Activated CD4-positive, alpha-beta T cell treated with anti-CD3 and anti-CD28 coated beads, Interleukin-2, amount 50 U/mL, for 4 hours (primary cell): ENCODE data around the gene NDST1.
"Not testable (repeated sequence)": the region's sequence is repeated elsewhere in the genome, so short reads cannot be mapped to it uniquely, and the experiment has no call there.

Experiments used
- DNase-seq, 2 experiments: peaks; one replicate each; pipeline ENCODE4 v3.0.0-alpha.2; 2020

NDST1 gene

GRCh38 chr5:150508828-150509227 is 897 bp downstream of the NDST1 start:
- DNase-seq: no peak

- DNase-seq: no peak
These were observed 2.1 kb downstream of the NDST1 start for GRCh38 chr5:150509992-150510391.

GRCh38 chr5:150510460-150511263 is 2.7 kb downstream of the NDST1 start:
- no peak for DNase-seq

- no peak for DNase-seq
These were observed 3.8 kb downstream of the NDST1 start for GRCh38 chr5:150511578-150512367.

GRCh38 chr5:150512368-150512747 is 4.4 kb downstream of the NDST1 start:
- DNase-seq: no peak

DNA sequence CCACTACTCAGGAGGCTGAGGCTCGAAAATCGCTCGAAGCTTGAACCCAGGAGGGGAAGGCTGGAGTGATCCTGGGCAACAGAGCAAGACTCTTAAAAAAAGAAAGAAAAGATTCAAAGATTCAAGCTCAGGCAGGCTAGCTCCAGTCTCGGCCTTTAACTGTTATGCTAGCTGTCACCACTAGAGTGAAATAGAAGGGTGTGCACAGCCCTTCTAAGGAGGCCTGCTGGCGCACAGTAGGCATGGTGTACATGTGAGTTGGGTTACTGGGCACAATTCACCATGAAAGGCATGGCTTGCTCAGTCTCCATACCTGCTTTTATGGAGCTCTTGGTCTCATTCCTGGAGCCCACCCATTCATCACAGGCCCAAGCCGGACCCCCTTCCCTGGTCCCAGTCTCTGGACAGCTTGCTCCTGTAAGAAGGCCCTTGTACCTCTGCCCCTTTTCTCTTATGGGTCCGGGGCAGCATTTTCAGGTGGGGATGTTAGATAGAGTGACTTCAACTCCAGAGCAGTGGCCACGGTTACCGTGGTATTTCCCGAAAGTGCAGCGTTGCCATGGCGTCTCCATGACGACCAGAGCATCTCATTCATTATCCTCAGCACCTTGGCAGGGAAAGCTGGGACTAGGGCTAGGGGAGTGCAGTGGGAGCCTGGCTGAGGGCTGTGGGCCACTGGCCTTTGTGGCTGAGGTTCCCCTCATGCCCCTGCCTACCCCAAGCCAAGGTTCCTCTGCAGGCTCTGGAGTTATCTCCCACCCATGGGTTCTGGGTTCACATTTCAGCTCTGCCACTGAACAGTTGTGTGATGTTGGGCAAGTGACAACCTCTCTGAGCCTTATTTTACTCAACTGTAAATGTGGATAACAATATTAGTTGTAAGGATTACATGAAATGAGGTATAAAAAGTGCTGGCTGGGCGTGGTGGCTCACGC is 5.7 kb downstream of the NDST1 start:
- DNase-seq: no peak

- no peak for DNase-seq
These were observed 6.8 kb downstream of the NDST1 start for GRCh38 chr5:150514708-150515211.

- no peak for DNase-seq
These were observed 7.5 kb downstream of the NDST1 start for GRCh38 chr5:150515446-150515845.

- no peak for DNase-seq
These were observed 8.1 kb downstream of the NDST1 start for GRCh38 chr5:150516011-150516410.

DNA sequence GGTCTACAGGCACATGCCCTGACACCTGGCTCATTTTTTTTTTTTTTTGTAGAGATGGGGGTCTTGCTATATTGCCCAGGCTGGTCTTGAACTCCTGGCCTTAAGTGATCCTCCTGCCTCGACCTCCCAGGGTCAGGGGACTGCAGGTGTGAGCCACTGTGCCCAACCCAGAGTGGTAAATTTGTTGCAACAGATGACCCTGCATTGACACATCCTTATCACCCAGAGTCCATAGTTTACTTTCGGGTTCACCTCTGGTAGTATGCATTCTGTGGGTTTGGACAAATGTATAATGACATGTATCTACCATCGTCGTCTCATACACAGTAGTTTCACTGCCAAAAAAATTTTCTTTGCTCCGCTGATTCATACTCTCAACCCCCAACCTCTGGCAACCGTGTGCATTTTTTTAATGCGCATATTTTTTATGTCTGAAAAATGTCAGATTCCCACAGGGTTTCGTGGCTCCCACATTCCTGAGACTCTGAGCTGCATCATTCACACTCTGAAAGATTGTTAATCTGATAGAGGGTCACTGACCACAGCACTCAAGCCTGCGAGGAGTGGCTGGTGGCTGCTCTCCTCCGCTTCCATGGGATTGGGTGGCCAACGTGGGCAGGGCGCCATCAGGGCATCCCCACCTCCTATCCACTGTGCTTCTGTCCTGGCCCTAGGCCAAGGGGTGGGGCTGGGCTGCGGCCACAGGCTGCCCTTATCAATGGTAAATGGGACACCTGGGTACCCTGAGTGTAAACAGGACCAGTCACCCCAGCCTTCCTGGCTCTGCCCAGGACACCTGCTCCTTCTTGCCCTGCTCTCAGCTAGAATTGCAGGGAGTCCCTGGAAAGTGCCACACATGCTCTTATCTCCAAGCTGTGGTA is 9.6 kb downstream of the NDST1 start:
- DNase-seq: no peak

DNA sequence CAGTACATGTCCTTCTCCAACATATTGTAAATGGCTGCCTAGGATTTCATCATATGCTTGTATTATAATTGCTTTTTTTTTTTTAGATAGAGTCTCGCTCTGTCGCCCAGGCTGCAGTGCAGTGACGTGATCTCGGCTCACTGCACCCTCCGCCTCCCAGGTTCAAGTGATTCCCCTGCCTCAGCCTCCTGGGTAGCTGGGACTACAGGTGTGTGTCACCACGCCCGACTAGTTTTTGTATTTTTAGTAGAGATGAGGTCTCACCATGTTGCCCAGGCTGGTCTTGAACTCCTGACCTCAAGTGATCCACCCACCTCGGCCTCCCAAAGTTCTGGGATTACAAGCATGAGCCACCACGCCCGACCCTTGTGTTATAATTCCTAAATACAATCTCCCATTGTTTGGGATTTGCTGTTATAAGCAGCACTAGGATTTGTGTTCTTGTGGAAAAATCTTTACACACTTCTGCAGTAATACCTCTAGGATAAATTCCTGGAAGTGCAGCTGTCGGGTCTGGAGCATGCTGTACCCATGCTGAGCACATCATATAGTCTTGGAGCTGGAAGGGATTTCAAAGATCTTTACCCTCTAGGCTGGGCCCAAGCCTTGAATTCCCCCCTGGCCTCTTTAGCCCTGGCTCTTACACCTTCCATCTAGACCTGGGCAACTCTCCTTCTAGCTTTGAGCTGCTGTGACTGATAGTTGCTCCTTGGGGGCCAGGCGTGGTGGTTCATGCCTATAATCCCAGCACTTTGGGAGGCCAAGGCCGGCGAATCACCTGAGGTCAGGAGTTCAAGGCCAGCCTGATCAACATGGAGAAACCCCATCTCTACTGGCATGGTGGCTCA is 11.0 kb downstream of the NDST1 start:
- DNase-seq: not testable (repeated sequence)

GRCh38 chr5:150519560-150519945 is 11.6 kb downstream of the NDST1 start:
- DNase-seq: no peak

DNA sequence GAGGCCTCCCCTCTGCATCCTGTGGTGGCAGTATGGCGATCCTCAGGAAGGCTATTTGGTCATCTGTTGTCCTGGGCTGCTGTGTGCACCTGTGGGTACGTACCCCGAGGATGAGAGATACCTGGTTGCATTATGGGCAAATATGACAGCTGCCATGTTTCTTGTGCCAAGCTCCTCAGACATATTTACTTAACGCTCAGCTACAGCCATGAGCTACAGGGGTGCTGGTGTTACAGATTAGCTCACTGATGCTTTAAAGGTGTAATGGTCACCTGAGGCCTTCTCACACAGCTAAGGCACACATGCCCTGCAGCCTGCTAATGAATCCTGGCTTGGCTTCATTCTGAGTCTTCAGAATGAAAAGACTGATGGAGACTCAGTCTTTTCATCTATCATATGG is 12.0 kb downstream of the NDST1 start:
- no peak for DNase-seq

- DNase-seq: no peak
These were observed 13.0 kb downstream of the NDST1 start for GRCh38 chr5:150520747-150521521.

GRCh38 chr5:150521522-150521817 is 13.5 kb downstream of the NDST1 start:
- no peak for DNase-seq

DNA sequence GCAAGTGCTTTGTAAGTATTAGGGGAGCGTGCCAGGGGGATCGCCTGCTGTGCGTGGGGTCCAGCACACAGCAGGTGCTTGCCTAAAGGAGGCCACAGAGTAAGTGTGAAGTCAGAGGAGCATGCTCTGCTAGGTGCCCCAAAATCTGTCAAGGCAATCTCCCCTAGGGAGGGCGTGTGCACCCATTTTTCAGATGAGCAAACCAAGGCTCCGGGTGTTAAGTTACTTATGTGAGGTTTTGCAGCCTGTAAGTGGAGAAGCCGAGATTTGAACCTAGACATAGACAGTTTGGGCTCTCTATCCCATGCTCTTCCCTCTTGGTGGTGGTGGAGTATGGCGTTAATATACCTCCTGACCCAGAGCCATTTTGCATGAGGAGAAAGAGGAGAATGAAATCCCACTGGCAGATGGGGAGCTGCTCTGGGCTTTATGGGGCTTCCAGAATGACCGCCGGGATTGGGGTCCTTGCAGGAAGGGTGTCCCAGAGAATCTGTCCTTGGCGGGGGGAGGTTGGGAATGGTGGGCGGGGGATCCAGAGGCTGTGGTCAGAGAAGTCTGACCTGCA is 14.1 kb downstream of the NDST1 start:
- no peak for DNase-seq

GRCh38 chr5:150522504-150523414 is 14.8 kb downstream of the NDST1 start:
- no peak for DNase-seq

DNA sequence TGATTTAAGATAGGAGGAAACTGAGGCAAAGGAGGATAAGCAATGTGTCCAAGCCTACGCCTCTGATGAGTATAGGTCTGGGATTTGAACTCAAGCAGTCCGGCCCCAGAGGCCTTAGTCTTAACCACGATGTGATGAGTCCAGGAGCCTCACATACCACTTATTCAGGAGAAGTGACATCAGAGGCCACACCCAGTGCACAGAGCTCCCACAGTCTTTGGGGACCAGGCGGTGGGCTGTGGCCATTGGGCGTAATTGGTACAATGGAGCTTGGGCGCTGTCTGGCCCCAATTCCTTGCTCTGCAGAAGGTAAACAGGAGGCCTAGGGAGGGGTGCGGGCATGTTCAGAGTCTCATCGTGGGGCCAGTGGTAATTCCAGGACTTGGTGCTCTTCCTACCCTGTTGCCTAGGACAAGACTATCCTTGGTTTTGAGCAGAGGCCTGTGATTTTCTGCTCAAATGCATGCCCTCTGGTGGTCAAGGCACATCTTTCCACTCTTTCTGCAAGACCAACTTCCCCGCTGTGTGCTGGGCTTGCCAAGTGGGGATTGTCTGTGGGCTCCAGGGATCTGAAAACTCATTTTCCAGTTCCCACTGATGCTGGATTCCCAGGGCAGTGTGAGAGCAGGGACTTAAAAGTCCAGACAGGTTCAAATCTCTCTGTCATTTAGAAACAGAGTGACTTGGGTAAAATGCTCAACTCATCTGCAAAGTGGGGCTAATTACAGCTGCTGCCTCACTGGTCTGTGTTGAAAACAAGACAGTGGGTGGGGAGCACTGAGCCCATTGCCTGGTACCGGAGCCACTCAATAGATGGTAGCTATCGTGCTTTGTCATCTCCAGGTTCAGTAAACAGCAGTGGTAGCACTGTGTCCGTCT is 15.8 kb downstream of the NDST1 start:
- no peak for DNase-seq
